Limb (tissue), 2 donors: ENCODE measurements around the gene HOXD12.
A peak's percentile ranks its signal among the peaks of the same experiment; 100 is the strongest.

Experiments used
- DNase-seq, 2 donors: peaks; one replicate each; pipeline ENCODE4 v3.0.0-alpha.2; 2016; ENCODE audit errors: extremely low spot score in 2 of 2

HOXD12 gene

GRCh38 chr2:176105078-176105729 is 5.6 kb downstream of the HOXD12 start:
- no peak for DNase-seq

GRCh38 chr2:176105730-176106580 is 6.4 kb downstream of the HOXD12 start:
- no peak for DNase-seq

GRCh38 chr2:176106581-176107539 is 7.3 kb downstream of the HOXD12 start, which contains the start of gene HOXD11:
Gene HOXD11, plus strand, starts transcription at chr2:176107280. Its CDS starts 76 bp downstream, at chr2:176107356.
- no peak for DNase-seq

DNA sequence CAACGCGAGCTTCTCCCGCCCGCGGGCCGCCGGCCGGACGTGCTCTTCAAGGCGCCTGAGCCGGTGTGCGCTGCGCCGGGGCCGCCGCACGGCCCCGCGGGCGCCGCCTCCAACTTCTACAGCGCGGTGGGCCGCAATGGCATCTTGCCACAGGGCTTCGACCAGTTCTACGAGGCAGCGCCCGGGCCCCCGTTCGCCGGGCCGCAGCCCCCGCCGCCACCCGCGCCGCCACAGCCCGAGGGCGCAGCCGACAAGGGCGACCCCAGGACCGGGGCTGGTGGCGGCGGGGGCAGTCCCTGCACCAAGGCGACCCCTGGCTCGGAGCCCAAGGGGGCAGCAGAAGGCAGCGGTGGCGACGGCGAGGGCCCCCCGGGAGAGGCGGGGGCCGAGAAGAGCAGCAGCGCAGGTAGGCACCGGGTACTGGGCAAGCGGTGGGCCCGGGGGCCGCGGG is 8.2 kb downstream of the HOXD12 start:
- DNase-seq = no peak

DNA sequence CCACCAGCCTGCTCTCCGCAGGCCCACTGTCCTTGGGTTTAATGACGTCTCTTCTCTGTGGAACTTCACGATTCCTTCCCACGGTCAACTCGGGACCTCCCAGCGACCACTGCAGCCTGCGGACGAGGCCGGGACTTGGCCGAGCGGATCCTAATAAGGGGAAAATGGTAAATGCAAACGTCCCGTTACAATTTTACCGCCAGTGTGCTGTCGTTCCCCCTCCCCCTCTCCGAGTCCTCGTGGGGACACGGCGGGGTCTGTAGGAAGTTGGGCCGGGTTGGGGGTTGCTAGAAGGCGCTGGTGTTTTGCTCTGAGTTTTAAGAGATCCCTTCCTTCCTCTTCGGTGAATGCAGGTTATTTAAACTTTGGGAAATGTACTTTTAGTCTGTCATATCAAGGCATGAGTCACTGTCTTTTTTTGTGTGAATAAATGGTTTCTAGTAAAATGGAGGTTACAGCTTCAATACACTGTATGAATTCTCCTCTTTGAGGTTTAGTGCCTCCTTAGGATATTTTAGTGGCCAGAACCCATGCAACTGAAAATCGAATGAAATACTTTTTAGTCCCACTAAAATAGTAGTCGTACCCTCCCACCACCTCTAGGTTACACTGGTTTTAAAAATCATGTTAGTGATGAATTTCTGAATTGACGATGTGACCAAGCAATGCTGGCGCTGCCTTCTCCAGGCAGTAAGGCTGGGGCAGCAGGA is 9.8 kb downstream of the HOXD12 start:
- DNase-seq = no peak

DNA sequence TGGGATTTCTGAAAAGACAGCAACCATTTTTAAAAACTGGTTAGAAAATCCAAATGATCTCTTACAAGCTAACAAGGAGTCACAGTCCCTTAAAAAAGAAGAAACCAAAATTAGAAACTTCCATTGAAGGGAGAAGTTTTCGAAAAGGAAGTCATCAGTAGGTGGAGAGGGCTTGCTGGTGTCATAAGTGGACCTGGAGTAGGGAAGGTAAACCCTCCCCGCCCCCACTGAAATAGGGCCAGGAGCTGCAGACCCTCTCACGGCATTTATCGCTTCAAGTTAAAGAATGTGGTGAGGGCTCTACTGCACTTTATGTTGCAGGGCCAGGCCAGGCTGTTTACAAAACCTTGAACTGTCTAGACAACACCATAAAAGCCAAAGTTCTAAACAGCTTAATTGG is 10.4 kb downstream of the HOXD12 start:
- no peak for DNase-seq

DNA sequence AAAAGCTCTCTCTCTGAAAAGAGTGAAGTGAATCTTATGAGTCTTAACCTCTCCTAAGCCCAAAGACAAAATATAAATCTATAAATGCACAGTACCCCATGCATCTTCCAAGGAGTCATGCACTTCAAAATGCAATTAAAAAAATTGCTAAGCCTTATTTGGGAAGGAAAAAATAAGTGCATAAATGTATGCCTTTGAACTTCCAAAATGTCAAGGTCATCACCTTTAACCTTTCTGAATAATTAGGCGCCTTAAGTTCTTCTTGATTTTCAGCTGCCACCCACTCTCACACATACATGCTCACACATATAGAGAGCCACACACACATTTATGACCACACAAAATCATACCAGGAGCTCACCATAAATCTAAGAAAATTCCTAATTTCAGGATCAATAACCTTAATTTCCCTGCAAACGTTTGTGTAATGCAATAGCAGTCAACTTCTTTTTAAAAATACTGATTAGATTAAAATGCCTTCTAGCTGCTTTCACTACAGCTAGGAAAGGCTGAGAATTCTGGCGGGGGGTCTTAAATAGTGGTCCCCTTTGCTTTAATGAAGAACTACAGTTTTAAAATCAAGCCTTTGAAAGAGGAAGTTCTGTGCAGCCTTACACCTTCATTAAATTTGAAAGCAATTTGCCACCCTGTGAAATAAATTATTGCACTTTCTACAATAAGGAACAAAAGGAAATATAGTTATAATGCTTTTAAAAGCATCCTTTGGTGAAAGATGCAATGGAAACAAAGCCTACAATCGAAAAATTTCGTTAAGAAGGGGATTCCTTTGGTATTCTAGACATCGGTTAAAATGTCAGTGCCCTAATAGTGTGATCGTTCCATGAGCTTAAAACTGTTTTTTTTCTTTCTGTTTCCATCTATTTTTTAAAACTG is 11.1 kb downstream of the HOXD12 start:
- no peak for DNase-seq

DNA sequence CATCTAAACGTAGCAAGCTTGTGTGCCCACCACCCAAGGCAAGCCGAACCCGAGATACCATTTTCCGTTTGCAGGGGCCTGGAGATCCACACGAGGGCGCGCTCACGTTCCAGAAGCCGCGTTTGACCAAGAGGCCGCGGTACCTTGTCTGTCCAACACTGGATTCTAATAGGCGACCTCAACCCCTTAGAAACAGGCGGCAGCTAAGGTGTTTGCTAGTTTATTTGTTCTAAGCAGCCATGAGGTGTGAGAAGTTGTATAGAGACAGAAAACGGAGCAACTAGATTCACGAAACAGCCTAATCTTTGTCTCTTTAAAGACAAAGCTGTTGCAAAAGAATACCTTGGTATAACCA is 11.7 kb downstream of the HOXD12 start:
- DNase-seq = peak in 1 of 2 donors; percentile 88

GRCh38 chr2:176111846-176112374 is 12.3 kb downstream of the HOXD12 start:
- no peak for DNase-seq

GRCh38 chr2:176112375-176113302 is 13.0 kb downstream of the HOXD12 start:
- no peak for DNase-seq

GRCh38 chr2:176114120-176114929 is 14.7 kb downstream of the HOXD12 start:
- DNase-seq = no peak

DNA sequence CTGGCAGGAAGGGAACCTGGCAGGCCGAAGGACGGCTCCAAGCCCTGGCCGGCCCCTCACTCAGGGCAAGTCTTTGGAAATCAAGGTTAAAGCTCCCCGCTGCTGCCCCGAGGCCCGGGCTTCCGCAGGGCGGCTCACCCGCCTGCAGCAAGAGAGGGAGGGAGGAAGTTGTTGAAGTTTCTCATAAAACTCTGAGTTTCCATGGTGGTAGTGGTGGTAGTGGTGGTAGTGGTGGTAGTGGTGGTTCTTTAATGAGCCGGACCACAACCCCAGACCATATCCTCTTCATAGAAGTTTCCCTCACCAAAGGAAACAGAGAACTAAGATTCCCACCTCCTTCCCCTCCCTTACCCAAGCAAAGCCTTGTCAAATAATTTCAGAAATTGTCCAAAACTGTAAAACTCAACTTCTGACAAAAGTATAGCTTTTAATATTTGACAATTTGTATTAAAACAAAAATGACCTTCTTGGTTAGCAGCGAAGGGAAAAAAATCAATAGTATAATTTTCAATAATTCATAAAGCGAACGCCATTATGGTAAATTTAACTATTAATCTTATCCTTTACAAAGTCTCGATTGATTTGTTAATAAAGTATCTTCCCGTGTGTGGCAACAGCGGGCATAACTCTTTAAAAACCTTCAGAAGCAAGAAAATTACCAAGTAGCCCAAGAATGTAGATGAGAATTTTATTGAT is 15.5 kb downstream of the HOXD12 start:
- no peak for DNase-seq

GRCh38 chr2:176115883-176116813 is 16.6 kb downstream of the HOXD12 start, which contains the start of gene HOXD10:
Gene HOXD10, plus strand, starts transcription at chr2:176116778. Its CDS starts 56 bp downstream, at chr2:176116834.
- DNase-seq = no peak

DNA sequence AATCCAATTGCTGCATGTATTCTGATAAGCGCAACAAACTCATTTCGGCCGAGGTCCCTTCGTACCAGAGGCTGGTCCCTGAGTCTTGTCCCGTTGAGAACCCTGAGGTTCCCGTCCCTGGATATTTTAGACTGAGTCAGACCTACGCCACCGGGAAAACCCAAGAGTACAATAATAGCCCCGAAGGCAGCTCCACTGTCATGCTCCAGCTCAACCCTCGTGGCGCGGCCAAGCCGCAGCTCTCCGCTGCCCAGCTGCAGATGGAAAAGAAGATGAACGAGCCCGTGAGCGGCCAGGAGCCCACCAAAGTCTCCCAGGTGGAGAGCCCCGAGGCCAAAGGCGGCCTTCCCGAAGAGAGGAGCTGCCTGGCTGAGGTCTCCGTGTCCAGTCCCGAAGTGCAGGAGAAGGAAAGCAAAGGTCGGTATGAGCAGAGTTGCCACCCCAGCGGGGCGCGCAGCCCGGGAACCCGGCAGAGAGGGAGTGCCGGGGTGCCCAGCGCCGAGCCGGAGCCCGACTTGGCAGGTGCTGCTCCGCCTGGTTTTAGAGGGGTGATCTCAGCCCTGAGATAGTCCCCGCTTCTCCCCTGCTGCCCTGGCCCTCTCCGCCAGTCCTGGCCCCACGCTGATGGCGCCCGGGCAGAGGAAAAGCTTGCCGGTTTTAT is 17.7 kb downstream of the HOXD12 start:
- peak in 1 of 2 donors; percentile 43 for DNase-seq

- no peak for DNase-seq
These were observed 18.3 kb downstream of the HOXD12 start for GRCh38 chr2:176117823-176118371.
